ENCODE data around the gene MYO1A. TPM values are rescaled to one million over a fixed set of nuclear protein-coding genes. Genes with fewer than 3 reads are reported as not detected.
A peak's percentile ranks its signal among the peaks of the same experiment; 100 is the strongest.

MYO1A gene
- total and polyA plus RNA-seq, 2 of the 13 experiments (the other 11 are each of a cell fraction or from before 2014, with no cell fraction given) = 5.3 to 6.0 TPM

DNA sequence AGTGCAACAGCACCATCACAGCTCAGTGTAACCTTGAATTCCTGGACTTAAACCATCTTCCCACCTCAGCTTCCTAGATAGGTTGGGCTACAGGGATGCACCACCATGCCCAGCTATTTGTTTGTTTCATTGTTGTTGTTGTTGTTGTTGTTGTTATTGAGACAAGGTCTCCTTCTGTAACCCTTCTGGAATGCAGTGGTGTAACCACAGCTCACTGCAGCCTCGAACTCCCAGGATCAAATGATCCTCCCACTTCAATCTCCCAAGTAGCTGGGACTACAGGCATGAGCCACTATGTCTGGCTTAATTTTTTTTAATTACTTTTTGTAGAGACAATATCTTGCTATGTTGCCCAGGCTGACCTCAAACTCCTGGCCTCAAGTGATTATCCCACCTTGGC lies 29.9 kb upstream of the MYO1A start:
- 0 out of 2 replicates have a peak, but pooled peaks have one; percentile 34 for TF ChIP-seq FOXP1 (IDR thresholded peaks at IDR 0.05)
- TF ChIP-seq FOXP1 (CRISPR knock-in tag; IDR thresholded peaks at IDR 0.05) = no peak
- no peak for TF ChIP-seq ZNF615 (CRISPR knock-in tag; IDR thresholded peaks at IDR 0.05; ENCODE audit: borderline replicate concordance)
- H3K9ac ChIP-seq (ENCODE audit: insufficient read depth, low read depth, low read length) = no peak overlapping the region
- H3K79me2 ChIP-seq (ENCODE audit: insufficient read depth, low read length) = peaks cover 8% of the 10 kb centered on the region
- CTCF ChIA-PET (ENCODE audit: low intra/inter-chr PET ratio, low total read pairs) = no interaction called here
- H2AFZ ChIP-seq (ENCODE audit: low read length) = no peak overlapping the region
- H3K27me3 ChIP-seq (ENCODE audit: control insufficient read depth in 1 of 2, insufficient read depth in 2 of 2, low read length in 2 of 2) = no peaks in the 10 kb centered on the region
- WGBS (ENCODE audit: low lambda C conversion rate) = 0% methylated on average over 1 of the region's 1 CpG
- H3K4me2 ChIP-seq (ENCODE audit: low read depth, low read length) = peak overlapping the region; percentile 73
- H3K27ac ChIP-seq (ENCODE audit: extremely low read length, insufficient read depth, low read length) = no peak overlapping the region
- POLR2A ChIA-PET = interaction anchor here (0.9 to 3.9 kb wide), 12 partner anchors 9 to 434 kb away, joined by 3 to 132 read pairs (median 10); partner anchors contain the start of genes ATP5F1B, LRP1, MYO1A and NAB2
- ATAC-seq (no peak), FAIRE-seq (no peak), DNase-seq (ENCODE audit: low spot score) (no peak)
- no TSS peak for BruUV-seq (replicated peaks)
- 0 out of 6 replicates have a peak overlapping the region, but pooled peaks of 1 of the 3 experiments have one; percentile 57 for H3K4me3 ChIP-seq (replicated peaks in 1 of 3; ENCODE audit: insufficient read depth in 1 of 3, low read depth in 2 of 3, low read length in 3 of 3)
- in situ Hi-C loops (cut with HindIII; ENCODE audit: extremely low pct_ligation_motif_present, low pct_unique_long_range_greater_than_20kb) (no loop called here), intact Hi-C loops (cut with micrococcal nuclease; ENCODE audit: unreplicated experiment) (loop anchor here (2.0 kb wide), 1 partner anchor 13 kb away; no protein-coding TSS in a partner anchor)
- H3K36me3 ChIP-seq (replicated peaks in 1 of 2; ENCODE audit: control insufficient read depth in 1 of 2, insufficient read depth in 2 of 2, low read length in 2 of 2) = no peaks in the 10 kb centered on the region
- H3K4me1 ChIP-seq (ENCODE audit: insufficient read depth, low read length) = peaks cover 8% of the 10 kb centered on the region
- no peaks in the 10 kb centered on the region for H3K9me3 ChIP-seq (ENCODE audit: low read length)
- no peaks in the 10 kb centered on the region for H4K20me1 ChIP-seq (ENCODE audit: insufficient read depth, low read length)

DNA sequence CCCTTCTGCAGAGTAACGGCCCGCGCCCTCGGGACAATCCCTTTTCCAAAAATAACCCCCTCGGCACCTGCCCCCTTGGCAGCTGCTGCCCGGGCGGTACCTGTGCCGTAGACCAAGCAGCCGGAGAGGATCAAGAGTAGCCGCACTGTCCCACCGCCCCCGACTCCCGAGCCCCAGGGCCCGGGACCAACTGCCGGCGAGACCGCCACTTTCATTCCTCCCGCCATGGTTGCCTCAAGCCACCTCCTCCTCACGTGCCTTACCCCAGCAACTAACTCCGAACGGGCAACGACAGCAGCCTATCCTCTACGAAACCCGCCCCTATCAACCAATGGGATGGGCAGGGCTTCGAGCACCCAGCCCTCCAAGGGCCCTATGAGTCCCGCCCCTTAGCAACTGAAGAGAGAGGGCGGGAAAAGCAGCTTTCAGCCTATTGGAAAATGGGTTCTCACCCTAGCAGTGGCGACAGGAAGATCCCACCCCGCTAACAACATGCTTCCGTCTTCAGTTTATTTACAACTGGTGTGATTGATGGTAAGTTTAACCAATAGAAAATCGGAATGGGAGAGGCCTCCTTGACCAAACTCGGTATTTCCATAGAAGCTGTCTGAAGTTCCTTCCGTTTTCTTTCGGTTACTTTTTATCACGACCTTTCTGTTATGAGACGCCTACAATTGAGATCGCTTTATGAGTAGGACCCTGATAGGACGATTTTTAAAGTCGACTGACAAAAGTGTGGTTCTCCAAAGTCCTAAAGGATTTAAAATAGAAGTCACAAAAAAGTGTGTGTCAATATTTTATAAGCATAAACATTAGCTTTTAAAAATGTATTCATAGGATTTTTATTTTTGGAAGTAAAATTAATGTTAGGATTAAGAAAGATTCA lies 28.8 kb upstream of the MYO1A start, which contains the start of gene NEMP1:
NEMP1 (minus strand) TSS at position 273 of the 886 bp plus-strand sequence; CDS start at position 227, 46 bp downstream.
- intact Hi-C loops (cut with micrococcal nuclease; ENCODE audit: unreplicated experiment) = loop anchor here (1.0 to 2.0 kb wide), 2 partner anchors 8 to 14 kb away; no protein-coding TSS in a partner anchor
- DNase-seq (ENCODE audit: low spot score) (peak; percentile 100), ATAC-seq (peak; percentile 99), FAIRE-seq (peak; percentile 100)
- H3K27me3 ChIP-seq (ENCODE audit: control insufficient read depth in 1 of 2, insufficient read depth in 2 of 2, low read length in 2 of 2) = no peaks in the 10 kb centered on the region
- H3K9ac ChIP-seq (ENCODE audit: insufficient read depth, low read depth, low read length) = peak within 1 kb of the TSS; percentile 74
- CTCF ChIA-PET (ENCODE audit: low intra/inter-chr PET ratio, low total read pairs) = no interaction called here
- peak within 1 kb of the TSS; percentile 79 for H3K4me2 ChIP-seq (ENCODE audit: low read depth, low read length)
- H4K20me1 ChIP-seq (ENCODE audit: insufficient read depth, low read length) = no peaks in the 10 kb centered on the region
- WGBS (ENCODE audit: low lambda C conversion rate) = under 1% methylated on average over 28 of the region's 39 CpGs
- no TSS peak for BruUV-seq (replicated peaks)
- POLR2A ChIA-PET = interaction anchor here (0.8 to 3.9 kb wide), 23 partner anchors 9 to 433 kb away, joined by 3 to 132 read pairs (median 7); partner anchors contain the start of genes ATP5F1B, LRP1, MYO1A and NAB2
- H2AFZ ChIP-seq (ENCODE audit: low read length) = peak within 1 kb of the TSS; percentile 33
- peaks cover 8% of the 10 kb centered on the region for H3K79me2 ChIP-seq (ENCODE audit: insufficient read depth, low read length)
- peak within 1 kb of the TSS; percentile 86 to 91 (median 87) for H3K4me3 ChIP-seq (replicated peaks in 1 of 3; ENCODE audit: insufficient read depth in 1 of 3, low read depth in 2 of 3, low read length in 3 of 3)
- in situ Hi-C loops (cut with HindIII; ENCODE audit: extremely low pct_ligation_motif_present, low pct_unique_long_range_greater_than_20kb) = no loop called here
- H3K27ac ChIP-seq (ENCODE audit: extremely low read length, insufficient read depth, low read length) = peak within 1 kb of the TSS; percentile 69
- H3K4me1 ChIP-seq (ENCODE audit: insufficient read depth, low read length) = peaks cover 8% of the 10 kb centered on the region
- no peaks in the 10 kb centered on the region for H3K9me3 ChIP-seq (ENCODE audit: low read length)
- no peaks in the 10 kb centered on the region for H3K36me3 ChIP-seq (replicated peaks in 1 of 2; ENCODE audit: control insufficient read depth in 1 of 2, insufficient read depth in 2 of 2, low read length in 2 of 2)
- peak; percentile 65 for TF ChIP-seq ASH2L (IDR thresholded peaks at IDR 0.05; ENCODE audit: insufficient read length, low read depth, low read length)
- no peak for TF ChIP-seq ZEB1 (IDR thresholded peaks at IDR 0.05; ENCODE audit: insufficient replicate concordance, low read depth)
- TF ChIP-seq FOXP1 (IDR thresholded peaks at IDR 0.05) = peak; percentile 72
- TF ChIP-seq FOXP1 (CRISPR knock-in tag; IDR thresholded peaks at IDR 0.05) = no peak
- TF ChIP-seq ZNF274 (CRISPR knock-in tag; IDR thresholded peaks at IDR 0.05) = no peak
- no peak for TF ChIP-seq ZNF7 (CRISPR knock-in tag; IDR thresholded peaks at IDR 0.05)
- TF ChIP-seq, protein P1, sequence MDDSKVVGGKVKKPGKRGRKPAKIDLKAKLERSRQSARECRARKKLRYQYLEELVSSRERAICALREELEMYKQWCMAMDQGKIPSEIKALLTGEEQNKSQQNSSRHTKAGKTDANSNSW (CRISPR knock-in tag; IDR thresholded peaks at IDR 0.05; ENCODE audit: borderline replicate concordance) = no peak
- no peak for TF ChIP-seq FIP1L1 (IDR thresholded peaks at IDR 0.05; ENCODE audit: borderline replicate concordance, insufficient read depth, low read depth, low read length)
- TF ChIP-seq ZNF430 (CRISPR knock-in tag; IDR thresholded peaks at IDR 0.05) = peak; percentile 69; the same call in 1 of the 2 replicates
- no peak for TF ChIP-seq CEBPG (CRISPR knock-in tag; IDR thresholded peaks at IDR 0.05)

Measured in HepG2 (cell line).